BE2C (cell line): ENCODE measurements around the gene HUNK.

ENCODE experiments used
- DNase-seq: peaks from one replicate; pipeline ENCODE4 v3.0.0-alpha.2; 2020
- H3K27me3 ChIP-seq: fragments of 250-450 bp; sonication (Bioruptor Pico); 2 replicates; pipeline ENCODE4 v1.5.1; 2020; ENCODE audit warnings: mild to moderate bottlenecking
- H3K36me3 ChIP-seq: fragments of 250-450 bp; sonication (Bioruptor Pico); 2 replicates; pipeline ENCODE4 v1.5.1; 2020; ENCODE audit warnings: mild to moderate bottlenecking
- H3K4me1 ChIP-seq: fragments of 250-450 bp; sonication (Bioruptor Pico); 2 replicates; pipeline ENCODE4 v1.5.1; 2020
- H3K4me3 ChIP-seq: 2 replicates; pipeline ENCODE4 v1.5.1; 2011; ENCODE audit warnings: low read depth, low read length
- H3K9me3 ChIP-seq: fragments of 250-450 bp; sonication (Bioruptor Pico); 2 replicates; pipeline ENCODE4 v1.5.1; 2020
- CTCF ChIP-seq: IDR thresholded peaks from 2 replicates; pipeline ENCODE4 v1.5.1; 2012; ENCODE audit warnings: mild to moderate bottlenecking, low read depth, low read length

The HUNK gene

GRCh38 chr21:31838586-31839355 is 34.0 kb upstream of the HUNK start:
- DNase-seq = no peak
- Histone ChIP-seq H3K4me1 (no peaks in the 10 kb centered on the region), H3K9me3 (no peaks in the 10 kb centered on the region), H3K36me3 (no peaks in the 10 kb centered on the region), H3K27me3 (no peaks in the 10 kb centered on the region; the same call in 1 of the 2 replicates), H3K4me3 (no peak overlapping the region)
- no peak for TF ChIP-seq CTCF

GRCh38 chr21:31844206-31844605 is 28.6 kb upstream of the HUNK start:
- H3K36me3 ChIP-seq = no peaks in the 10 kb centered on the region
- no peak overlapping the region for H3K4me3 ChIP-seq
- H3K27me3 ChIP-seq = no peaks in the 10 kb centered on the region
- no peaks in the 10 kb centered on the region for H3K9me3 ChIP-seq
- no peak for DNase-seq
- no peak for TF ChIP-seq CTCF
- H3K4me1 ChIP-seq = no peaks in the 10 kb centered on the region

GRCh38 chr21:31845151-31845729 is 27.6 kb upstream of the HUNK start:
- Histone ChIP-seq H3K9me3 (no peaks in the 10 kb centered on the region), H3K27me3 (no peaks in the 10 kb centered on the region), H3K36me3 (no peaks in the 10 kb centered on the region), H3K4me3 (no peak overlapping the region), H3K4me1 (no peaks in the 10 kb centered on the region)
- no peak for DNase-seq
- TF ChIP-seq CTCF = no peak

- TF ChIP-seq CTCF = no peak
- Histone ChIP-seq H3K27me3 (no peaks in the 10 kb centered on the region), H3K9me3 (no peaks in the 10 kb centered on the region), H3K36me3 (no peaks in the 10 kb centered on the region), H3K4me3 (no peak overlapping the region), H3K4me1 (no peaks in the 10 kb centered on the region)
- no peak for DNase-seq
These were observed 26.1 kb upstream of the HUNK start for GRCh38 chr21:31846690-31847089.

- TF ChIP-seq CTCF = no peak
- Histone ChIP-seq H3K27me3 (no peaks in the 10 kb centered on the region), H3K4me3 (no peak overlapping the region), H3K36me3 (no peaks in the 10 kb centered on the region), H3K4me1 (no peaks in the 10 kb centered on the region), H3K9me3 (no peaks in the 10 kb centered on the region)
- no peak for DNase-seq
These were observed 25.1 kb upstream of the HUNK start for GRCh38 chr21:31847761-31848160.

GRCh38 chr21:31848326-31848985 is 24.4 kb upstream of the HUNK start:
- Histone ChIP-seq H3K9me3 (no peaks in the 10 kb centered on the region), H3K36me3 (no peaks in the 10 kb centered on the region), H3K27me3 (no peaks in the 10 kb centered on the region), H3K4me3 (no peak overlapping the region), H3K4me1 (no peaks in the 10 kb centered on the region)
- DNase-seq = no peak
- no peak for TF ChIP-seq CTCF
